IPS DF 4.7 (cell line): ENCODE results near the gene BCAS1.

Experiments
- DNase-seq: peaks from one replicate; pipeline ENCODE4 v3.0.0-alpha.2; 2013; ENCODE audit warnings: low spot score; ENCODE audit errors: extremely low read depth

BCAS1 gene

GRCh38 chr20:54078296-54078984 lies 8.0 kb upstream of the BCAS1 start:
- no peak for DNase-seq

- no peak for DNase-seq
Measured at GRCh38 chr20:54076259-54076658, 5.9 kb upstream of the BCAS1 start.

- DNase-seq = no peak
Measured at GRCh38 chr20:54075322-54075721, 4.9 kb upstream of the BCAS1 start.

GRCh38 chr20:54074511-54074910 lies 4.1 kb upstream of the BCAS1 start:
- DNase-seq = no peak

- DNase-seq = no peak
Measured at GRCh38 chr20:54073288-54073687, 2.9 kb upstream of the BCAS1 start.

GRCh38 chr20:54069501-54069971 lies 858 bp downstream of the BCAS1 start:
- DNase-seq = no peak

- no peak for DNase-seq
Measured at GRCh38 chr20:54068966-54069365, 1.4 kb downstream of the BCAS1 start.

- no peak for DNase-seq
Measured at GRCh38 chr20:54068495-54068894, 1.9 kb downstream of the BCAS1 start.

GRCh38 chr20:54067606-54068174 lies 2.7 kb downstream of the BCAS1 start:
- DNase-seq = no peak

- no peak for DNase-seq
Measured at GRCh38 chr20:54065601-54066038, 4.8 kb downstream of the BCAS1 start.

GRCh38 chr20:54064939-54065338 lies 5.5 kb downstream of the BCAS1 start:
- DNase-seq = no peak

- DNase-seq = no peak
Measured at GRCh38 chr20:54063992-54064676, 6.3 kb downstream of the BCAS1 start.

GRCh38 chr20:54063580-54063979 lies 6.8 kb downstream of the BCAS1 start:
- no peak for DNase-seq

GRCh38 chr20:54062812-54063280 lies 7.5 kb downstream of the BCAS1 start:
- DNase-seq = no peak

GRCh38 chr20:54061101-54061881 lies 9.1 kb downstream of the BCAS1 start:
- no peak for DNase-seq

- DNase-seq = no peak
Measured at GRCh38 chr20:54059691-54060364, 10.6 kb downstream of the BCAS1 start.

GRCh38 chr20:54058420-54059139 lies 11.8 kb downstream of the BCAS1 start:
- DNase-seq = no peak

GRCh38 chr20:54056762-54057639 lies 13.4 kb downstream of the BCAS1 start:
- DNase-seq = no peak

- DNase-seq = no peak
Measured at GRCh38 chr20:54054516-54054915, 15.9 kb downstream of the BCAS1 start.
